LNCaP clone FGC (cell line): Measurements from ENCODE around the gene NUDT7.

ENCODE experiments used
- DNase-seq: peaks from one replicate; pipeline ENCODE4 v3.0.0-alpha.2; 2011; ENCODE audit warnings: low read depth
- H3K4me3 ChIP-seq: 2 replicates; pipeline ENCODE4 v1.5.1; 2011; ENCODE audit warnings: mild to moderate bottlenecking, low read depth, low read length, control low read depth
- TF ChIP-seq, protein P1 (sequence below): IDR thresholded peaks from 2 replicates; pipeline ENCODE4 v1.5.1; 2012; ENCODE audit warnings: mild to moderate bottlenecking; ENCODE audit not compliant: control insufficient read depth, insufficient read depth; ENCODE audit errors: extremely low read depth

Gene NUDT7

DNA sequence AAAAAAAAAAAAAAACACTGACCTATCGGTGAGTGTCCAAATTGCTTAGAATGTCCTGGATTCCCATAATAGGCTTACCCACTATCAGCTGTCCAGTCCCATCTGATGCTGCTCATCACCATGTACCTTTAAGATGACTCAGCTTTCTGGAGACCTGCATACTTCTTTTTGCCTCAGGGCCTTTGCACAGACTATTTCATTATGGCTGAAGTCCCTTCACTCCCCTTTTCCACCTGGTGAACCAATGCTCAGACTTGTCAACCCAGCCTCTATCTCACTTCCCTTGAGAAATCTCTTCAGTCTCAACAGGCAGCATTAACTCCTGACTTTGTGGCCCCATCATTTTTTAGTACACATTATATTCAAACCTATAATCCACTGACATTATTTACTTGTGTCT lies 29.7 kb upstream of the NUDT7 start:
- no peak overlapping the region for H3K4me3 ChIP-seq
- TF ChIP-seq, protein P1, sequence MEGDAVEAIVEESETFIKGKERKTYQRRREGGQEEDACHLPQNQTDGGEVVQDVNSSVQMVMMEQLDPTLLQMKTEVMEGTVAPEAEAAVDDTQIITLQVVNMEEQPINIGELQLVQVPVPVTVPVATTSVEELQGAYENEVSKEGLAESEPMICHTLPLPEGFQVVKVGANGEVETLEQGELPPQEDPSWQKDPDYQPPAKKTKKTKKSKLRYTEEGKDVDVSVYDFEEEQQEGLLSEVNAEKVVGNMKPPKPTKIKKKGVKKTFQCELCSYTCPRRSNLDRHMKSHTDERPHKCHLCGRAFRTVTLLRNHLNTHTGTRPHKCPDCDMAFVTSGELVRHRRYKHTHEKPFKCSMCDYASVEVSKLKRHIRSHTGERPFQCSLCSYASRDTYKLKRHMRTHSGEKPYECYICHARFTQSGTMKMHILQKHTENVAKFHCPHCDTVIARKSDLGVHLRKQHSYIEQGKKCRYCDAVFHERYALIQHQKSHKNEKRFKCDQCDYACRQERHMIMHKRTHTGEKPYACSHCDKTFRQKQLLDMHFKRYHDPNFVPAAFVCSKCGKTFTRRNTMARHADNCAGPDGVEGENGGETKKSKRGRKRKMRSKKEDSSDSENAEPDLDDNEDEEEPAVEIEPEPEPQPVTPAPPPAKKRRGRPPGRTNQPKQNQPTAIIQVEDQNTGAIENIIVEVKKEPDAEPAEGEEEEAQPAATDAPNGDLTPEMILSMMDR, result no peak
- no peak for DNase-seq

DNA sequence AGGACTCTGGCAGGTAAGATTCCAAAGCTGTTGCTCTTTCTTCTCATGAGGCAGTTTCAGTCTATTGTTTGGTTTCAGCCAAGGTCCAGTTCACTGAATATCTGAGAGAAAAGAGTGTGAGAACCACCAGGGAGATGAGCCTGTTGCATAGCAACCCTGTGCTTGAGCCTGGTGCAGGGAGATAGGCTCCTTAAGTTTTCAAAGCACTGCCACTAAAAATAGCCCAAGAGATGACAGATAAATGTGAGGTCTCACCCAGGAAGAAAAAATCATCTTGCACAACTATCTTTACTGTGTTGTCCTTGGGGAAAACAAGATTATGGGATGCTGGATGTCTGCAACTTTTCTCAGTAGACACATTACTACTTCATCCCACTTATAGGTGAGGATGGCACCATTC lies 26.2 kb upstream of the NUDT7 start:
- DNase-seq, result no peak
- no peak overlapping the region for H3K4me3 ChIP-seq
- TF ChIP-seq, protein P1, result no peak

DNA sequence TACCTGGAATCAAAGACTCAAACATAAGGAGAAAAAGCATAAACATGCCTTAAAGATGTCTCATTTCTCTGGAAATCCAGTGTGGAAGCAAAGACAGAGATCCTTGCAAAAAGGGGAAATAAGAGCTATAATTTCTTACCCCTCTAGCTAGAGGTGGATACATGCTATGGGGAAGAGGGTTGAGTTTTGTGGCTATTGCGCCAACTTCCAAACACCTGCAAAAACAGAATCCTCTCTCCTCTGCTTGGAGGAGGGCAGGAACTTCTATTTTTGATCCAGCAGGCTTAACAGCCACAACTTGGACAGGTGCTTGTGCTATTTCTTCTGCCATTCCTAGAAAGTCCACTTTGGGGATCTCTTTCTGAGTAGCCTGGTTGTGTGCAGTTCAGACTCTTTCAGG lies 21.5 kb upstream of the NUDT7 start:
- DNase-seq, result no peak
- TF ChIP-seq, protein P1, result no peak
- no peak overlapping the region for H3K4me3 ChIP-seq

DNA sequence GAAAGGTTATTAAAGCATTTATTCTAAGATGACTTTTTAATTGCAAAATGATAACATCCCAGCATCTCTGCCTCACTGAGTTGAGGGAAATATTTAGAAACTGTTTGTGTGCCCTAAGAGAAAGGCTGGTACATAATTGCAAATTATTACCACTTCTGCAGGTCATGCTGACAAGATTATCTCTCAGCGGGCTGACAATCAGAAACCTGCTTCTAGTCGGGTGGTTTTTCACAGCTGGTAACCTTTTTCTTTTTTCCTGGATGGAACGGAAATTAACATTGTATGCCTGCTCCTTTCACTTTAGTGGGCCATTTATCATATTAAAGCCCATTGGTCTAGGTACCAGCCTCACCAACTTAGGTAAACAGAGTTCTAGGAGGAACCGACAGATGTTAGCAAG lies 17.0 kb upstream of the NUDT7 start:
- H3K4me3 ChIP-seq, result no peak overlapping the region
- no peak for DNase-seq
- TF ChIP-seq, protein P1, result no peak

DNA sequence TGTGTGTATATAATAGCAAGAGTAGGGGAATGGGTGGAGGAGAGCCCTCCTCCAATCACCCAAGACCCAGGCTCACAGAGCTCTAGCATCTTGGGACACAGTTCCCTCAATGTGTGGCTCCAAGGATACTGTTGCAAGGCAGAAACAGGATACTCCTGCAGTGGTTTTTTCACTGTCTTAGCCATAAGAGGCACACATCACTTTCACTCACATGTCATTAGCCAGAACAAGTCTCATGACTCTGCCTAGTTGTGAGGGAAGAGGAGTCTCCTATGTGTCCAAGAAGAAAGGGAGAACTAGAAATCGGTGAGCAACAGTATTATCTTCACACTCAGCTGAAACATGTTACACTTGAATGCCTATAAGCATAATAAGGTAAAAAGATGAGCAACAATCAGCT lies 11.1 kb upstream of the NUDT7 start:
- no peak for DNase-seq
- TF ChIP-seq, protein P1, result no peak
- no peak overlapping the region for H3K4me3 ChIP-seq

DNA sequence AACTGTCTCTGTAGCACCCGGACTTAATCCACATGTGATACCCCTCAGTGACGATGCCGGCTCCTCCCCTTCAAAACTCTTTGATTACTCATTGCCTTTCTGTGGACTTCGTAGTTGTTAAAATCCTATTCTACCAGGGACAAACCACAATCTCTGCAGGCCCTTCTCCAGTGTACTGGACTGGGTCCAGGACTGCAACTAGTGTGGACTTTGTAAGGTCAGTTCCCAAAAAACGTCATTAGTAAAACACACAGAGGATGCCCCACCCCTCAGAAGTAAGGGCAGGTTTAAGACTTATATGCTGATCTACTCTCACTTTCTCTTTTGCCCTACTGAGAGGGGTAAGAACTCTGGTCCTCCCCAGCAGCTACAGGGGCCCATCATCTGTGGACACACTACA lies 10.5 kb upstream of the NUDT7 start:
- TF ChIP-seq, protein P1, result no peak
- no peak overlapping the region for H3K4me3 ChIP-seq
- no peak for DNase-seq

DNA sequence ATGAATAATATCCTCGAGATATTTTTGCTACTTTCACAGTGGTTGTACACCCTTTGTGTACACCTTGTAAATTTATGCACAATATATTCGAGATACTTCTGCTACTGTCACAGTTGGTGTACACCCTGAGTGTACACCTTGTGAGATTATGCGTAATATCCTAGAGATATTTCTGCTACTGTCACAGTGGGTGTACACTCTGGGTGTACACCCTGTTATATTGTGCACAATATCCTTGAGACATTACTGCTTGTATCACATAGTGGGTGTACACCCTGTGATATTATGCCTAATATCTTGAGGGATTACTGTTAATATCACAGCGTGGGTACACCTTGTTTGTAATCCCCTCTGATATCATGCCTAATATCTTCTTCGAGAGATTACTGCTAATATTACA lies 7.2 kb upstream of the NUDT7 start:
- H3K4me3 ChIP-seq, result no peak overlapping the region
- TF ChIP-seq, protein P1, result no peak

More for the DNA sequence above, 7.2 kb upstream of the NUDT7 start:
- DNase-seq, result no peak
